Endothelial cell of umbilical vein (primary cell): ENCODE measurements around the gene SYTL4. TPM values are rescaled to one million over a fixed set of nuclear protein-coding genes. Genes with fewer than 3 reads are reported as not detected.

Experiments used
- BruUV-seq: library from RNA; stranded (reverse); fragments of 400-500 nt; replicated peaks from 2 replicates; lab custom pipeline; 2021; lab: Mats Ljungman, UMichigan
- CTCF ChIA-PET: fragments of 300-600, 350-600 bp; sonication (Branson Sonifier 250); formaldehyde crosslinking; loops from one replicate; lab custom pipeline; 2021; ENCODE audit warnings: antibody characterized with exemption, inconsistent platforms; lab: Charles Lee
- POLR2A ChIA-PET: fragments of 300-600, 350-600 bp; sonication (Branson Sonifier 250); formaldehyde crosslinking; loops from one replicate; lab custom pipeline; 2021; ENCODE audit warnings: antibody characterized with exemption, inconsistent platforms; lab: Charles Lee
- DNase-seq: peaks from one replicate; pipeline ENCODE4 v3.0.0-alpha.2; 2011; ENCODE audit warnings: low read depth, low spot score
- FAIRE-seq: peaks from 2 replicates; lab custom pipeline; 2011; peaks lifted over from hg19 to GRCh38; lab: Jason Lieb, UNC
- H2AFZ ChIP-seq: 2 replicates; pipeline ENCODE4 v1.6.0; 2012; ENCODE audit warnings: low read depth, low read length, control low read depth, inconsistent platforms
- H3K27ac ChIP-seq: 2 replicates; pipeline ENCODE4 v1.5.1; 2011; ENCODE audit warnings: low read depth, mild to moderate bottlenecking, control low read depth, low read length, moderate library complexity; ENCODE audit not compliant: insufficient read depth
- H3K27me3 ChIP-seq, 2 experiments: 2 replicates each; pipeline versions ENCODE4 v1.6.0 to v1.6.1; 2011; ENCODE audit warnings: low read length in 2 of 2, mixed read lengths in 1 of 2; ENCODE audit not compliant: control insufficient read depth in 2 of 2, insufficient read depth in 2 of 2
- H3K36me3 ChIP-seq, 2 experiments: 2 replicates in 1 of 2; 3 replicates in 1 of 2; pipeline ENCODE4 v1.5.1; 2011; ENCODE audit warnings: low read length in 2 of 2, mild to moderate bottlenecking in 1 of 2, moderate library complexity in 1 of 2; ENCODE audit not compliant: control insufficient read depth in 2 of 2, insufficient read depth in 2 of 2; ENCODE audit errors: extremely low read depth in 1 of 2
- H3K4me1 ChIP-seq: 3 replicates; pipeline ENCODE4 v1.5.1; 2011; ENCODE audit warnings: mild to moderate bottlenecking, low read length; ENCODE audit not compliant: control insufficient read depth, insufficient read depth; ENCODE audit errors: extremely low read depth
- H3K4me2 ChIP-seq: 2 replicates; pipeline ENCODE4 v1.6.1; 2011; ENCODE audit warnings: low read length, control low read depth, mixed read lengths; ENCODE audit not compliant: insufficient read depth
- H3K4me3 ChIP-seq, 3 experiments: fragments of 200-600 bp in 1 of 3; sonication (generic), shearing (Covaris generic) in 1 of 3; replicated peaks in 1 of 3; 2 replicates each; pipeline ENCODE4 v1.5.1; 2011 to 2016; ENCODE audit warnings: control low read depth in 3 of 3, low read length in 3 of 3, mild to moderate bottlenecking in 2 of 3, inconsistent platforms in 1 of 3, low read depth in 1 of 3, moderate library complexity in 1 of 3; ENCODE audit not compliant: insufficient read depth in 1 of 3
- H3K79me2 ChIP-seq: 2 replicates; pipeline ENCODE4 v1.6.0; 2012; ENCODE audit warnings: low read length, inconsistent platforms; ENCODE audit not compliant: control insufficient read depth, insufficient read depth
- H3K9ac ChIP-seq: replicated peaks from 2 replicates; pipeline ENCODE3; 2011; ENCODE audit warnings: low read length, control low read depth; ENCODE audit not compliant: insufficient read depth; ENCODE audit errors: extremely low read depth
- H3K9me1 ChIP-seq: replicated peaks from 3 replicates; pipeline ENCODE4 v1.6.0; 2011; ENCODE audit warnings: mild to moderate bottlenecking, low read length; ENCODE audit not compliant: control insufficient read depth, insufficient read depth; ENCODE audit errors: extremely low read depth
- H3K9me3 ChIP-seq: replicated peaks from 2 replicates; pipeline ENCODE4 v1.5.1; 2012; ENCODE audit warnings: low read length, inconsistent platforms; ENCODE audit not compliant: control insufficient read depth, insufficient read depth
- H4K20me1 ChIP-seq: replicated peaks from 2 replicates; pipeline ENCODE3; 2011; ENCODE audit warnings: mild to moderate bottlenecking, low read length; ENCODE audit not compliant: control insufficient read depth, insufficient read depth; ENCODE audit errors: extremely low read depth
- CTCF ChIP-seq, 2 donors: IDR thresholded peaks; 1 replicate in 1 of 2; 2 replicates in 1 of 2; pipeline ENCODE4 v1.5.1; 2011; ENCODE audit warnings: low read length in 2 of 2, mild to moderate bottlenecking in 2 of 2, moderate library complexity in 2 of 2, control low read depth in 1 of 2, inconsistent platforms in 1 of 2, low read depth in 1 of 2; ENCODE audit not compliant: insufficient read depth in 1 of 2; ENCODE audit errors: extremely low read depth in 1 of 2
- EZH2 ChIP-seq: IDR thresholded peaks from 2 replicates; pipeline ENCODE4 v1.6.1; 2012; ENCODE audit warnings: borderline replicate concordance, low read depth, mild to moderate bottlenecking, moderate library complexity, low read length, inconsistent platforms; ENCODE audit not compliant: severe bottlenecking
- FOS ChIP-seq: IDR thresholded peaks from 2 replicates; pipeline ENCODE4 v1.6.1; 2011; ENCODE audit warnings: mild to moderate bottlenecking, low read length, moderate library complexity, borderline replicate concordance; ENCODE audit not compliant: insufficient read depth
- GATA2 ChIP-seq: IDR thresholded peaks from 2 replicates; pipeline ENCODE4 v1.7.0; 2011; ENCODE audit warnings: low read depth, mild to moderate bottlenecking, moderate library complexity, mixed read lengths, low read length; ENCODE audit not compliant: insufficient read length, insufficient read depth
- JUN ChIP-seq: IDR thresholded peaks from 2 replicates; pipeline ENCODE4 v1.6.1; 2011; ENCODE audit warnings: borderline replicate concordance, low read depth; ENCODE audit not compliant: insufficient read length, insufficient read depth
- MAX ChIP-seq: IDR thresholded peaks from 2 replicates; pipeline ENCODE4 v1.6.1; 2011; ENCODE audit not compliant: insufficient read depth, insufficient read length
- MYC ChIP-seq: IDR thresholded peaks from one replicate; pipeline ENCODE4 v1.6.1; 2011; ENCODE audit warnings: mild to moderate bottlenecking, low read depth, low read length
- POLR2A ChIP-seq: IDR thresholded peaks from 2 replicates; pipeline ENCODE4 v1.6.1; 2012; ENCODE audit warnings: low read depth, mild to moderate bottlenecking, control low read depth, low read length
- POLR2AphosphoS5 ChIP-seq: IDR thresholded peaks from 2 replicates; pipeline ENCODE4 v1.6.1; 2012; ENCODE audit warnings: low read depth, mild to moderate bottlenecking, control low read depth, low read length, moderate library complexity; ENCODE audit not compliant: insufficient read depth
- dilution Hi-C: fragments of 300-500 bp; cut with MboI; formaldehyde crosslinking; loops from one replicate; pipeline ENCODE4 v1.15.0; 2019; ENCODE audit warnings: low sequenced_read_pairs; ENCODE audit not compliant: extremely low pct_ligation_motif_present
- intact Hi-C: fragments of 100-400 bp; cut with micrococcal nuclease; formaldehyde crosslinking; loops from one replicate; pipeline ENCODE4 v1.10.0; 2022
- polyA plus RNA-seq, 4 experiments: library from polyadenylated mRNA; depleted of rRNA in 3 of 4; stranded (reverse) in 3 of 4; unstranded in 1 of 4; fragments of >200 nt; gene quantifications; 2 replicates each; pipeline versions ENCODE4 v1.2.1 to v1.2.3, GENCODE V29; 2011 to 2012; ENCODE audit warnings: missing spikeins in 1 of 4
- total RNA-seq: library from RNA; stranded (reverse); gene quantifications from 2 replicates; pipeline ENCODE4 v1.2.3, GENCODE V29; 2021

Gene SYTL4
- total and polyA plus RNA-seq, 2 donors (not counting 3 experiments of a cell fraction or from before 2014, with no cell fraction given) = 25.6 to 44.1 TPM

GRCh38 chrX:100650841-100651240 is 81.1 kb downstream of the SYTL4 start:
- dilution Hi-C loops = no loop called here
- FAIRE-seq = no peak
- Histone ChIP-seq H3K4me2 (peak overlapping the region; percentile 45), H3K4me3 (no peak overlapping the region), H3K9me3 (no peaks in the 10 kb centered on the region), H3K36me3 (peaks cover 0 to 10% of the 10 kb centered on the region in 2 experiments), H2AFZ (no peak overlapping the region), H3K9me1 (no peaks in the 10 kb centered on the region), H3K9ac (peak overlapping the region; percentile 75), H3K79me2 (peaks cover 70% of the 10 kb centered on the region), H3K4me1 (peaks cover 70% of the 10 kb centered on the region), H4K20me1 (no peaks in the 10 kb centered on the region), H3K27ac (peak overlapping the region; percentile 99), H3K27me3 (no peaks in the 10 kb centered on the region)
- ChIA-PET CTCF (interaction anchor here (6.8 kb wide), 1 partner anchor 14 kb away, joined by 48 read pairs; the partner anchor contains the start of gene TSPAN6), POLR2A (interaction anchor here (0.8 kb wide), 1 partner anchor 14 kb away, joined by 6 read pairs; the partner anchor contains the start of gene TSPAN6)
- intact Hi-C loops = loop anchor here (1.0 kb wide), 3 partner anchors 8 to 36 kb away; no protein-coding TSS in a partner anchor
- DNase-seq = no peak
- BruUV-seq = no TSS peak
- no peak for TF ChIP-seq JUN
- TF ChIP-seq FOS = no peak
- no peak for TF ChIP-seq MYC
- no peak for TF ChIP-seq MAX
- TF ChIP-seq EZH2 = no peak
- TF ChIP-seq POLR2AphosphoS5 = no peak
- TF ChIP-seq POLR2A = no peak
- TF ChIP-seq CTCF (IDR thresholded peaks at IDR 0.05; ENCODE audit: extremely low read depth in 1 of 2, insufficient read depth in 1 of 2, low read depth in 1 of 2, low read length in 2 of 2) = no peak
- no peak for TF ChIP-seq GATA2
